Fibroblast of lung (primary cell): ENCODE results near the gene CAPN8.

ENCODE experiments used
- CTCF ChIP-seq, 2 donors: IDR thresholded peaks in 1 of 2; conservative IDR thresholded peaks in 1 of 2; 1 replicate in 1 of 2; 2 replicates in 1 of 2; pipeline ENCODE4 v1.5.1; 2011 to 2012; ENCODE audit warnings: low read length in 2 of 2, control low read depth in 1 of 2, inconsistent platforms in 1 of 2, low read depth in 1 of 2, mild to moderate bottlenecking in 1 of 2
- EZH2 ChIP-seq: IDR thresholded peaks from 2 replicates; pipeline ENCODE4 v1.5.1; 2012; ENCODE audit warnings: low read length, control low read depth, mild to moderate bottlenecking; ENCODE audit errors: missing control alignments

DNA sequence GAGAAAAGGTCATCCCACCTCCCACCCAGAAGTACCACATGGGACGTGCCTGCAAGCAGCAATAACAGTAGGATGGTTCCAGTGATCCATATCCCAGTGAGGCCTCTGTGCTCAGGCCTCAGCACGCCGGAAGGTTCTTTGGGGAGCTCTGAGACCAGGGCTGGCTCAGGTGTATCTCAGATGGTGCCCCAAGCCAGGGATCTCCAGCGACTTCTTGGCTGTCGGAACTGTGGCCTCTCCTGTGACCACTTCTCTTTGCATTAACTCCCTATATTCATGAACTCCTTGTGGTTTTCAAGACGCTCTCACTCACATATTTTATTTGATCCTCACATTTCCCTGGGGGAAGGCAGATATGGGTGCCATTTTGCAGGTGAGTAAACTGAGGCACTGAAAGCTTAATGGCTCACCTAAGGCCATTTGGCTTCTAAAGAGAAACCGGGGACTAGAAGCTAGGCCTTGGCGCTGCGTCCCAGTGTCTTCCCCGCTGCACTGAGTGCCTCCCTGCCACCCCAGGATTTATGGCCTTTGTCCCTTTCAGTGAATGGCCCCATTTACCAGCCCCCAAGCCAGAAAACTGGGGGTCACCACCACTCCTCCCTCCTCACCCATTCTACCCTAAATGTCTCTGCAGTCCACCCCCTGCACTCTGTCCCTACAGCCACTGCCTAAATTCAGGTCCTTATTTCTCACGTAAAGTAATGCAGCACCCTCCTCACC lies 170.4 kb downstream of the CAPN8 start:
- TF ChIP-seq CTCF (conservative IDR thresholded peaks at IDR 0.05 in 1 of 2, IDR thresholded peaks at IDR 0.05 in 1 of 2; ENCODE audit: low read depth in 1 of 2, low read length in 2 of 2) (no peak), EZH2 (no peak)
